ENCODE results near the gene ROBO1.

- no peak for TF ChIP-seq POLR2A (IDR thresholded peaks at IDR 0.05)
- TF ChIP-seq, protein P1, sequence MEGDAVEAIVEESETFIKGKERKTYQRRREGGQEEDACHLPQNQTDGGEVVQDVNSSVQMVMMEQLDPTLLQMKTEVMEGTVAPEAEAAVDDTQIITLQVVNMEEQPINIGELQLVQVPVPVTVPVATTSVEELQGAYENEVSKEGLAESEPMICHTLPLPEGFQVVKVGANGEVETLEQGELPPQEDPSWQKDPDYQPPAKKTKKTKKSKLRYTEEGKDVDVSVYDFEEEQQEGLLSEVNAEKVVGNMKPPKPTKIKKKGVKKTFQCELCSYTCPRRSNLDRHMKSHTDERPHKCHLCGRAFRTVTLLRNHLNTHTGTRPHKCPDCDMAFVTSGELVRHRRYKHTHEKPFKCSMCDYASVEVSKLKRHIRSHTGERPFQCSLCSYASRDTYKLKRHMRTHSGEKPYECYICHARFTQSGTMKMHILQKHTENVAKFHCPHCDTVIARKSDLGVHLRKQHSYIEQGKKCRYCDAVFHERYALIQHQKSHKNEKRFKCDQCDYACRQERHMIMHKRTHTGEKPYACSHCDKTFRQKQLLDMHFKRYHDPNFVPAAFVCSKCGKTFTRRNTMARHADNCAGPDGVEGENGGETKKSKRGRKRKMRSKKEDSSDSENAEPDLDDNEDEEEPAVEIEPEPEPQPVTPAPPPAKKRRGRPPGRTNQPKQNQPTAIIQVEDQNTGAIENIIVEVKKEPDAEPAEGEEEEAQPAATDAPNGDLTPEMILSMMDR (IDR thresholded peaks at IDR 0.05) = no peak
Observed at GRCh38 chr3:78900880-78901279, 866.9 kb downstream of the ROBO1 start.

Data from right lobe of liver (tissue), 4 donors.